Mammary epithelial cell (primary cell): ENCODE measurements around the gene EFCAB6.

Experiments
- EZH2 ChIP-seq: IDR thresholded peaks from 2 replicates; pipeline ENCODE4 v1.6.1; 2012; ENCODE audit warnings: low read length, inconsistent platforms, borderline replicate concordance
- TF ChIP-seq, protein P1 (sequence below), 2 donors: IDR thresholded peaks in 1 of 2; conservative IDR thresholded peaks in 1 of 2; 2 replicates each; pipeline ENCODE4 v1.5.1; 2011 to 2012; ENCODE audit warnings: inconsistent platforms in 2 of 2, low read length in 2 of 2, mild to moderate bottlenecking in 2 of 2, control low read depth in 1 of 2, low read depth in 1 of 2; ENCODE audit not compliant: insufficient read depth in 1 of 2; ENCODE audit errors: extremely low read depth in 1 of 2

DNA sequence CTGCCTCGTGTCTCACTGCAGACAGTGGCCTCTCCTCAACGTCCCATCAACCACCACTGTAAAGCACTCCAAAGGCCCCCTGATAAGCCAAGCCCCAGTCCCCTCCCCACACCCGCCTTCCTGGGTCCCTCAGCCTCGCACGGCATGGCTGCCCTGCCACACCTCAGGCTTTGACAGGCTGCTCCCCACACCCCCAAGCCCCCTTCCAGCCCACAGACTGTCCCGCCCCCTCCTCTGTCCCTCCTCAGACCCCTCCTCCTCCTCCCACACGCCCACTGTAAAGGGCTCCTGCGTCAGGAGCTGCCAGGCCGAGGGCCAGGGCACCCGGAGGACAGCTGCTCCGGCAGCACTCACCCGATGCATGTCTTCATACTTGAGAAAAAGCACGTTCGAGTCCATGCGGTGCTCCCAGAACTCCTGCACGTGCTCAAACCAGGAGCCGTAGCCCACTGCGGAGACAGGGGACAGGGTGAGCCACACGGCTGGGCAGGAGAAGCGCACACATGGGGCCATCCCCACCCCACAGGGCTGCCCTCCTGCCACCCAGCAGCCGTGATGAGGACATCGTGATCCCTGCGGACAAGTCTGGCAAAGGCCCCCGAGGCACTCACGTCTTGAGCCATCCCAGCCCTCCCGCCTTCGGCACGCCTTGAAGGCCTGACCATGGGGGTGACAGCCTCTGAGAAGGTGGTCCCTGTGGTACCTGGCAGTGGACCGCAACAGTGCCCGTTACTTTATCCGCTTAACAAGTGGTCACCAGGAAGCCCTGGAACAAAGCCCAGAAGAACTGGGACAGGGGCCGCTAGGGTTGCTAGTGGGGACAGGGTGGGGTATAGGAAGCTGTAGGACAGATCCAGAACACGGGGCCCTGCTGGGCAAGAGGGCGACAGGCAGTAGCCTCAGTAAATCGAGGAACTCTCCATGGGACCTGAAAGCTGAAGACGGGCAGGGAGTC is 21.5 kb upstream of the EFCAB6 start:
- TF ChIP-seq, protein P1, sequence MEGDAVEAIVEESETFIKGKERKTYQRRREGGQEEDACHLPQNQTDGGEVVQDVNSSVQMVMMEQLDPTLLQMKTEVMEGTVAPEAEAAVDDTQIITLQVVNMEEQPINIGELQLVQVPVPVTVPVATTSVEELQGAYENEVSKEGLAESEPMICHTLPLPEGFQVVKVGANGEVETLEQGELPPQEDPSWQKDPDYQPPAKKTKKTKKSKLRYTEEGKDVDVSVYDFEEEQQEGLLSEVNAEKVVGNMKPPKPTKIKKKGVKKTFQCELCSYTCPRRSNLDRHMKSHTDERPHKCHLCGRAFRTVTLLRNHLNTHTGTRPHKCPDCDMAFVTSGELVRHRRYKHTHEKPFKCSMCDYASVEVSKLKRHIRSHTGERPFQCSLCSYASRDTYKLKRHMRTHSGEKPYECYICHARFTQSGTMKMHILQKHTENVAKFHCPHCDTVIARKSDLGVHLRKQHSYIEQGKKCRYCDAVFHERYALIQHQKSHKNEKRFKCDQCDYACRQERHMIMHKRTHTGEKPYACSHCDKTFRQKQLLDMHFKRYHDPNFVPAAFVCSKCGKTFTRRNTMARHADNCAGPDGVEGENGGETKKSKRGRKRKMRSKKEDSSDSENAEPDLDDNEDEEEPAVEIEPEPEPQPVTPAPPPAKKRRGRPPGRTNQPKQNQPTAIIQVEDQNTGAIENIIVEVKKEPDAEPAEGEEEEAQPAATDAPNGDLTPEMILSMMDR (conservative IDR thresholded peaks at IDR 0.05 in 1 of 2, IDR thresholded peaks at IDR 0.05 in 1 of 2; ENCODE audit: extremely low read depth in 1 of 2, insufficient read depth in 1 of 2, low read depth in 1 of 2, low read length in 2 of 2), result no peak
- TF ChIP-seq EZH2, result no peak
